HCT116 (cell line): ENCODE data around the gene CCDC137.

ENCODE experiments used
- ELF1 ChIP-seq: IDR thresholded peaks from 2 replicates; pipeline ENCODE4 v1.6.1; 2012; ENCODE audit warnings: low read depth, borderline replicate concordance
- EZH2 ChIP-seq: fragments of 200-600 bp; sonication (generic); IDR thresholded peaks from 2 replicates; pipeline ENCODE4 v1.6.1; 2017; ENCODE audit warnings: antibody characterized with exemption, mixed run types
- FOSL1 ChIP-seq: IDR thresholded peaks from 2 replicates; pipeline ENCODE4 v1.6.1; 2012; ENCODE audit warnings: low read depth
- JUND ChIP-seq: IDR thresholded peaks from 2 replicates; pipeline ENCODE4 v1.6.1; 2012
- POLR2A ChIP-seq: IDR thresholded peaks from 2 replicates; pipeline ENCODE4 v1.7.0; 2011; ENCODE audit warnings: borderline replicate concordance; ENCODE audit not compliant: insufficient read depth, insufficient read length; ENCODE audit errors: extremely low read depth
- RAD21 ChIP-seq: IDR thresholded peaks from 2 replicates; pipeline ENCODE4 v1.6.1; 2012; ENCODE audit warnings: low read depth, mild to moderate bottlenecking
- SIN3A ChIP-seq: IDR thresholded peaks from 2 replicates; pipeline ENCODE4 v1.6.1; 2012; ENCODE audit warnings: low read depth
- SRF ChIP-seq: IDR thresholded peaks from 2 replicates; pipeline ENCODE4 v1.6.1; 2012; ENCODE audit warnings: low read depth
- YY1 ChIP-seq: IDR thresholded peaks from 2 replicates; pipeline ENCODE4 v1.6.1; 2011; ENCODE audit warnings: low read length, low read depth, moderate library complexity, mild to moderate bottlenecking; ENCODE audit not compliant: insufficient replicate concordance; ENCODE audit errors: extremely low read depth
- TF ChIP-seq, protein P1 (sequence below), 3 experiments: fragments of 200-600 bp in 1 of 3; sonication (generic) in 1 of 3; IDR thresholded peaks in 2 of 3; conservative IDR thresholded peaks in 1 of 3; 2 replicates each; pipeline ENCODE4 v1.5.1; 2012 to 2017; ENCODE audit warnings: low read depth in 2 of 3, low read length in 2 of 3, antibody characterized with exemption in 1 of 3, borderline replicate concordance in 1 of 3, control low read depth in 1 of 3, mild to moderate bottlenecking in 1 of 3, mixed read lengths in 1 of 3, mixed run types in 1 of 3, moderate library complexity in 1 of 3; ENCODE audit not compliant: insufficient read depth in 1 of 3
- TF ChIP-seq, protein P2 (sequence below): IDR thresholded peaks from 2 replicates; pipeline ENCODE4 v1.6.1; 2012
- TF ChIP-seq, protein P3 (sequence below): IDR thresholded peaks from 2 replicates; pipeline ENCODE4 v1.6.1; 2012
- TF ChIP-seq, protein P4 (sequence below): IDR thresholded peaks from 2 replicates; pipeline ENCODE4 v1.6.1; 2012; ENCODE audit warnings: low read depth

DNA sequence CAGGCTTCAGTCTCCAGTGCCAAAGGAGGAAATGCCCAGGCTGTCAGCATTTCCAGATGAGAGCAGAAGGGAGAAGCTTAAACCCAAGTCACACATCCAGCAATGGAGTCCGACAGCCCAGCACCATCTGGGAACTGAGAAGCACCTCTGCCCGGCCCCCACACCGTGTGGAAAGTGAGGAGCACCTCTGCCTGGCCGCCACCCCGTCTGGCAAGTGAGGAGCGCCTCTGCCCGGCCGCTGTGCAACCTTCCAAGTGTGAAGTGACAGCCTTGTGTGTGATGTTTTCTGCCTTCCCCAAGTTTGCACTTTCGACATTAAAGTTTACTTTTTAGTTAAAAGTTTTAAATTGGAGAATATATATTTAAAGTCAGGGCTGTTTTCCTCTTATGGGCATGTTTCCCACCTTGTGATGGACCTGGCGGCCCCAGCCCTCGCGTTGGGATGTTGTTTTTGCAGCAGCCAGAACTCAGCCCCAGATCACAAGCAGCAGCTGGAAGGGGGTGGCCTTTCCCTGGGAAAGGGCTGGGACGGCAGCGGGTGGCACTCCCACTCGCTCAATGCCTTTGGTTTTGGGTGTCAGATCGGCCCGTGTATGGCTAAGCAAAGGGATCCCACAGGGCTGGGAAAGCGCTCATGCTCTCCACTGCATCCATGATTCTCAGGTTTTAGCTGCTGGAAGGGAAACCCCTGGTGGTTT is 7.2 kb downstream of the CCDC137 start:
- TF ChIP-seq RAD21 (no peak), SIN3A (no peak), YY1 (no peak), JUND (no peak), POLR2A (no peak), EZH2 (no peak), ELF1 (no peak), FOSL1 (no peak), SRF (no peak)
- TF ChIP-seq, protein P1, sequence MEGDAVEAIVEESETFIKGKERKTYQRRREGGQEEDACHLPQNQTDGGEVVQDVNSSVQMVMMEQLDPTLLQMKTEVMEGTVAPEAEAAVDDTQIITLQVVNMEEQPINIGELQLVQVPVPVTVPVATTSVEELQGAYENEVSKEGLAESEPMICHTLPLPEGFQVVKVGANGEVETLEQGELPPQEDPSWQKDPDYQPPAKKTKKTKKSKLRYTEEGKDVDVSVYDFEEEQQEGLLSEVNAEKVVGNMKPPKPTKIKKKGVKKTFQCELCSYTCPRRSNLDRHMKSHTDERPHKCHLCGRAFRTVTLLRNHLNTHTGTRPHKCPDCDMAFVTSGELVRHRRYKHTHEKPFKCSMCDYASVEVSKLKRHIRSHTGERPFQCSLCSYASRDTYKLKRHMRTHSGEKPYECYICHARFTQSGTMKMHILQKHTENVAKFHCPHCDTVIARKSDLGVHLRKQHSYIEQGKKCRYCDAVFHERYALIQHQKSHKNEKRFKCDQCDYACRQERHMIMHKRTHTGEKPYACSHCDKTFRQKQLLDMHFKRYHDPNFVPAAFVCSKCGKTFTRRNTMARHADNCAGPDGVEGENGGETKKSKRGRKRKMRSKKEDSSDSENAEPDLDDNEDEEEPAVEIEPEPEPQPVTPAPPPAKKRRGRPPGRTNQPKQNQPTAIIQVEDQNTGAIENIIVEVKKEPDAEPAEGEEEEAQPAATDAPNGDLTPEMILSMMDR (IDR thresholded peaks at IDR 0.05 in 2 of 3, conservative IDR thresholded peaks at IDR 0.05 in 1 of 3; ENCODE audit: borderline replicate concordance in 1 of 3, insufficient read depth in 1 of 3, low read depth in 2 of 3, low read length in 2 of 3), result no peak
- TF ChIP-seq, protein P2, sequence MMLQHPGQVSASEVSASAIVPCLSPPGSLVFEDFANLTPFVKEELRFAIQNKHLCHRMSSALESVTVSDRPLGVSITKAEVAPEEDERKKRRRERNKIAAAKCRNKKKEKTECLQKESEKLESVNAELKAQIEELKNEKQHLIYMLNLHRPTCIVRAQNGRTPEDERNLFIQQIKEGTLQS, result no peak
- TF ChIP-seq, protein P3, sequence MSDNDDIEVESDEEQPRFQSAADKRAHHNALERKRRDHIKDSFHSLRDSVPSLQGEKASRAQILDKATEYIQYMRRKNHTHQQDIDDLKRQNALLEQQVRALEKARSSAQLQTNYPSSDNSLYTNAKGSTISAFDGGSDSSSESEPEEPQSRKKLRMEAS, result no peak
- TF ChIP-seq, protein P4, sequence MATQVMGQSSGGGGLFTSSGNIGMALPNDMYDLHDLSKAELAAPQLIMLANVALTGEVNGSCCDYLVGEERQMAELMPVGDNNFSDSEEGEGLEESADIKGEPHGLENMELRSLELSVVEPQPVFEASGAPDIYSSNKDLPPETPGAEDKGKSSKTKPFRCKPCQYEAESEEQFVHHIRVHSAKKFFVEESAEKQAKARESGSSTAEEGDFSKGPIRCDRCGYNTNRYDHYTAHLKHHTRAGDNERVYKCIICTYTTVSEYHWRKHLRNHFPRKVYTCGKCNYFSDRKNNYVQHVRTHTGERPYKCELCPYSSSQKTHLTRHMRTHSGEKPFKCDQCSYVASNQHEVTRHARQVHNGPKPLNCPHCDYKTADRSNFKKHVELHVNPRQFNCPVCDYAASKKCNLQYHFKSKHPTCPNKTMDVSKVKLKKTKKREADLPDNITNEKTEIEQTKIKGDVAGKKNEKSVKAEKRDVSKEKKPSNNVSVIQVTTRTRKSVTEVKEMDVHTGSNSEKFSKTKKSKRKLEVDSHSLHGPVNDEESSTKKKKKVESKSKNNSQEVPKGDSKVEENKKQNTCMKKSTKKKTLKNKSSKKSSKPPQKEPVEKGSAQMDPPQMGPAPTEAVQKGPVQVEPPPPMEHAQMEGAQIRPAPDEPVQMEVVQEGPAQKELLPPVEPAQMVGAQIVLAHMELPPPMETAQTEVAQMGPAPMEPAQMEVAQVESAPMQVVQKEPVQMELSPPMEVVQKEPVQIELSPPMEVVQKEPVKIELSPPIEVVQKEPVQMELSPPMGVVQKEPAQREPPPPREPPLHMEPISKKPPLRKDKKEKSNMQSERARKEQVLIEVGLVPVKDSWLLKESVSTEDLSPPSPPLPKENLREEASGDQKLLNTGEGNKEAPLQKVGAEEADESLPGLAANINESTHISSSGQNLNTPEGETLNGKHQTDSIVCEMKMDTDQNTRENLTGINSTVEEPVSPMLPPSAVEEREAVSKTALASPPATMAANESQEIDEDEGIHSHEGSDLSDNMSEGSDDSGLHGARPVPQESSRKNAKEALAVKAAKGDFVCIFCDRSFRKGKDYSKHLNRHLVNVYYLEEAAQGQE, result no peak
